DOHH2 (cell line): ENCODE data around the gene LIF.

Source experiments
- EZH2phosphoT487 ChIP-seq: fragments of 200-600 bp; sonication (generic); IDR thresholded peaks from 2 replicates; pipeline ENCODE4 v1.6.1; 2017; ENCODE audit warnings: borderline replicate concordance, mild to moderate bottlenecking, antibody characterized with exemption, low read length, moderate library complexity, mixed read lengths
- TF ChIP-seq, protein P1 (sequence below): fragments of 200-600 bp; sonication (generic); IDR thresholded peaks from one replicate; pipeline ENCODE4 v1.5.1; 2014; ENCODE audit warnings: antibody characterized with exemption, mild to moderate bottlenecking, low read depth, low read length; ENCODE audit not compliant: poor library complexity, severe bottlenecking

DNA sequence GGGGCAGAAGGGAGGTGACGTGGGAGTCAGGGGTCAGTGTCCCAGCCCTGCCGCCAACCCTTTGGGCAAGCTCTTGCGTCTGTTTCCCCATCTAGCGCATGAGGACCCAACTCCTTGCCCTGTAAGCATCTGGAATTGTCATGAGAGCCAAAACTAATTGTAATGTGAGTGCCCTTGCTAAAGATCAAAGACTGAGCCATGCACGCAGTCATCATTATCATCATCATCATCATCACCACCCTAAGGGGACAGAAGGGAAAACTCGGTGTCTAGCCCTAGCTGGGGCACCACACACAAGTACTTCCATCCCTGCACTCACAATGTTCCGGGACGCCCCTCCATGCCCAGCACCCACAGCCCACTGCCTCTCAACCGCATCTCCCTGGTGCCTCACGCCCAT lies 2.5 kb downstream of the LIF start:
- TF ChIP-seq EZH2phosphoT487 = no peak
- TF ChIP-seq, protein P1, sequence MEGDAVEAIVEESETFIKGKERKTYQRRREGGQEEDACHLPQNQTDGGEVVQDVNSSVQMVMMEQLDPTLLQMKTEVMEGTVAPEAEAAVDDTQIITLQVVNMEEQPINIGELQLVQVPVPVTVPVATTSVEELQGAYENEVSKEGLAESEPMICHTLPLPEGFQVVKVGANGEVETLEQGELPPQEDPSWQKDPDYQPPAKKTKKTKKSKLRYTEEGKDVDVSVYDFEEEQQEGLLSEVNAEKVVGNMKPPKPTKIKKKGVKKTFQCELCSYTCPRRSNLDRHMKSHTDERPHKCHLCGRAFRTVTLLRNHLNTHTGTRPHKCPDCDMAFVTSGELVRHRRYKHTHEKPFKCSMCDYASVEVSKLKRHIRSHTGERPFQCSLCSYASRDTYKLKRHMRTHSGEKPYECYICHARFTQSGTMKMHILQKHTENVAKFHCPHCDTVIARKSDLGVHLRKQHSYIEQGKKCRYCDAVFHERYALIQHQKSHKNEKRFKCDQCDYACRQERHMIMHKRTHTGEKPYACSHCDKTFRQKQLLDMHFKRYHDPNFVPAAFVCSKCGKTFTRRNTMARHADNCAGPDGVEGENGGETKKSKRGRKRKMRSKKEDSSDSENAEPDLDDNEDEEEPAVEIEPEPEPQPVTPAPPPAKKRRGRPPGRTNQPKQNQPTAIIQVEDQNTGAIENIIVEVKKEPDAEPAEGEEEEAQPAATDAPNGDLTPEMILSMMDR = no peak
